Astrocyte of the cerebellum (primary cell): ENCODE measurements around the gene NOL7.

ENCODE experiments used
- DNase-seq: peaks from one replicate; pipeline ENCODE4 v3.0.0-alpha.2; 2011; ENCODE audit warnings: low read depth
- H3K4me3 ChIP-seq: 2 replicates; pipeline ENCODE4 v1.5.1; 2011; ENCODE audit warnings: mild to moderate bottlenecking, low read depth, low read length, moderate library complexity
- in situ Hi-C: cut with HindIII; loops from 2 replicates; pipeline ENCODE4 v1.10.0; 2017; ENCODE audit warnings: low sequenced_read_pairs
- TF ChIP-seq, protein P1 (sequence below): IDR thresholded peaks from 2 replicates; pipeline ENCODE4 v1.5.1; 2012; ENCODE audit warnings: low read length, low read depth, moderate library complexity, mild to moderate bottlenecking; ENCODE audit errors: missing control alignments

The NOL7 gene

GRCh38 chr6:13666194-13667105 lies 51.3 kb downstream of the NOL7 start:
- H3K4me3 ChIP-seq, result no peak overlapping the region
- DNase-seq, result no peak
- TF ChIP-seq, protein P1, sequence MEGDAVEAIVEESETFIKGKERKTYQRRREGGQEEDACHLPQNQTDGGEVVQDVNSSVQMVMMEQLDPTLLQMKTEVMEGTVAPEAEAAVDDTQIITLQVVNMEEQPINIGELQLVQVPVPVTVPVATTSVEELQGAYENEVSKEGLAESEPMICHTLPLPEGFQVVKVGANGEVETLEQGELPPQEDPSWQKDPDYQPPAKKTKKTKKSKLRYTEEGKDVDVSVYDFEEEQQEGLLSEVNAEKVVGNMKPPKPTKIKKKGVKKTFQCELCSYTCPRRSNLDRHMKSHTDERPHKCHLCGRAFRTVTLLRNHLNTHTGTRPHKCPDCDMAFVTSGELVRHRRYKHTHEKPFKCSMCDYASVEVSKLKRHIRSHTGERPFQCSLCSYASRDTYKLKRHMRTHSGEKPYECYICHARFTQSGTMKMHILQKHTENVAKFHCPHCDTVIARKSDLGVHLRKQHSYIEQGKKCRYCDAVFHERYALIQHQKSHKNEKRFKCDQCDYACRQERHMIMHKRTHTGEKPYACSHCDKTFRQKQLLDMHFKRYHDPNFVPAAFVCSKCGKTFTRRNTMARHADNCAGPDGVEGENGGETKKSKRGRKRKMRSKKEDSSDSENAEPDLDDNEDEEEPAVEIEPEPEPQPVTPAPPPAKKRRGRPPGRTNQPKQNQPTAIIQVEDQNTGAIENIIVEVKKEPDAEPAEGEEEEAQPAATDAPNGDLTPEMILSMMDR, result no peak
- in situ Hi-C loops, result no loop called here

GRCh38 chr6:13667655-13668054 lies 52.5 kb downstream of the NOL7 start:
- no peak overlapping the region for H3K4me3 ChIP-seq
- no peak for DNase-seq
- in situ Hi-C loops, result no loop called here
- TF ChIP-seq, protein P1, result no peak

DNA sequence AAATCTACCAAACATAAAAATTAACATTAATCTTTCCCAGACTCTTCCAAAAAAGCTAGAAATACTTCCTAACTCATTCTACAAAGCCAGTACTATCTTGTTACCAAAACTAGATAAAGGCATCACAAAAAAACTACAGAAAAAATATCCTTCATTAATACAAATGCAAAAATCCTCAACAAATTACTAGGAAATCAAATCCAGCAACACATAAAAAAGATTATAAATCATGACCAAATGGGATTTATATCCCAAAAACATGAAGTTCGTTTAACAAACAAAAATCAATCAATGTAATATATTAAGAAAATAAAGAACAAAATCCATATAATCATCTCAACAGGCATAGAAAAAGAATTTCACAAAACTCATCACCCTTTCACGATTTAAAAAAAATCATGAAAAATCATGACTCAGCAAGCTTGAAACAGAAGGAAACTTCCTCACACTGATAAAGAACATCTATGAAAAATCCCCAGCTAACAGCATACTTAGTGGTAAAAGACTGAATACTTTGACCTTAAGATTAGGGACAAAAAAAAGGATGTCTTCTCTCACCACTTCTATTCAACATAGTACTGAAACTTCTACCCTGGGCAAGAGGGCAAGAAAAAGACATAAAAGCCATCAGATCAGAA lies 53.3 kb downstream of the NOL7 start:
- TF ChIP-seq, protein P1, result no peak
- H3K4me3 ChIP-seq, result no peak overlapping the region
- in situ Hi-C loops, result no loop called here
- DNase-seq, result no peak

DNA sequence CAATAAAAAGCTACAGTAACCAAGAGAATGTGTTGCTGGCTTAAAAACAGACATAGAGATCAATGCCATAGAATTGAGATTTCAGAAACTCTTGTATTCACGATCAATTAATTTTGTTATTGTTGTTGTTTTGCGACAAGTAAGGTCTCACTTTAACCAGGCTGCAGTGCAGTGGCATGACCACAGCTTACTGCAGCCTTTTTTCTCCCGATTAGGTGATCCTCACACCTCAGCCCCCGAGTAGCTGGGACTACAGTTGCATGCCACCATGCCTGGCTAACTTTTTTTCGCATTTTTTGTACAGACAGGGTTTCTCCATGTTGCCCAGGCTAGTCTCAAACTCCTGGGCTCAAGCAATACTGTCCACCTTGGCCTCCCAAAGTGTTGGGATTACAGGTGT lies 54.3 kb downstream of the NOL7 start:
- no peak overlapping the region for H3K4me3 ChIP-seq
- in situ Hi-C loops, result no loop called here
- TF ChIP-seq, protein P1, result no peak
- DNase-seq, result no peak
